KMS-11 (cell line): ENCODE results near the gene NUDT16L1.

Experiments used
- H2AFZ ChIP-seq: fragments of 200-600 bp; sonication (generic); 2 replicates; pipeline ENCODE4 v1.6.1; 2016; ENCODE audit warnings: antibody characterized with exemption, mixed run types, low read depth
- H3K27ac ChIP-seq: fragments of 200-600 bp; sonication (generic); 2 replicates; pipeline ENCODE4 v1.6.1; 2016; ENCODE audit warnings: mild to moderate bottlenecking, mixed run types
- H3K27me3 ChIP-seq: fragments of 200-600 bp; sonication (generic); 2 replicates; pipeline ENCODE4 v1.6.1; 2017; ENCODE audit warnings: mild to moderate bottlenecking, low read depth, mixed run types, moderate library complexity; ENCODE audit not compliant: insufficient read depth
- H3K36me3 ChIP-seq: fragments of 200-600 bp; sonication (generic); 2 replicates; pipeline ENCODE4 v1.6.1; 2017; ENCODE audit warnings: mild to moderate bottlenecking, mixed run types; ENCODE audit not compliant: insufficient read depth
- H3K4me1 ChIP-seq: fragments of 200-600 bp; sonication (generic); 2 replicates; pipeline ENCODE4 v1.6.1; 2016; ENCODE audit warnings: mild to moderate bottlenecking, low read depth, mixed run types; ENCODE audit not compliant: poor library complexity, severe bottlenecking
- H3K4me2 ChIP-seq: fragments of 200-600 bp; sonication (generic); 2 replicates; pipeline ENCODE4 v1.7.0; 2016; ENCODE audit warnings: mild to moderate bottlenecking, mixed run types
- H3K4me3 ChIP-seq: fragments of 200-600 bp; sonication (generic); IDR thresholded peaks from 2 replicates; pipeline ENCODE4 v1.6.1; 2017; ENCODE audit warnings: low read depth, low read length, mixed read lengths; ENCODE audit not compliant: insufficient read depth
- H3K79me2 ChIP-seq: fragments of 200-600 bp; sonication (generic); 2 replicates; pipeline ENCODE4 v1.6.1; 2016; ENCODE audit warnings: low read depth, mixed run types; ENCODE audit not compliant: insufficient read depth
- H3K9ac ChIP-seq: fragments of 200-600 bp; sonication (generic); 2 replicates; pipeline ENCODE4 v1.6.1; 2016; ENCODE audit warnings: mild to moderate bottlenecking, mixed run types
- H4K20me1 ChIP-seq: fragments of 200-600 bp; sonication (generic); 2 replicates; pipeline ENCODE4 v1.6.1; 2016; ENCODE audit warnings: mild to moderate bottlenecking, mixed run types; ENCODE audit not compliant: insufficient read depth
- TF ChIP-seq, protein P1 (sequence below): fragments of 200-600 bp; sonication (generic); conservative IDR thresholded peaks from 2 replicates; pipeline ENCODE4 v1.6.1; 2017; ENCODE audit warnings: low read depth, mild to moderate bottlenecking, antibody characterized with exemption, low read length, moderate library complexity, mixed read lengths

Gene NUDT16L1

DNA sequence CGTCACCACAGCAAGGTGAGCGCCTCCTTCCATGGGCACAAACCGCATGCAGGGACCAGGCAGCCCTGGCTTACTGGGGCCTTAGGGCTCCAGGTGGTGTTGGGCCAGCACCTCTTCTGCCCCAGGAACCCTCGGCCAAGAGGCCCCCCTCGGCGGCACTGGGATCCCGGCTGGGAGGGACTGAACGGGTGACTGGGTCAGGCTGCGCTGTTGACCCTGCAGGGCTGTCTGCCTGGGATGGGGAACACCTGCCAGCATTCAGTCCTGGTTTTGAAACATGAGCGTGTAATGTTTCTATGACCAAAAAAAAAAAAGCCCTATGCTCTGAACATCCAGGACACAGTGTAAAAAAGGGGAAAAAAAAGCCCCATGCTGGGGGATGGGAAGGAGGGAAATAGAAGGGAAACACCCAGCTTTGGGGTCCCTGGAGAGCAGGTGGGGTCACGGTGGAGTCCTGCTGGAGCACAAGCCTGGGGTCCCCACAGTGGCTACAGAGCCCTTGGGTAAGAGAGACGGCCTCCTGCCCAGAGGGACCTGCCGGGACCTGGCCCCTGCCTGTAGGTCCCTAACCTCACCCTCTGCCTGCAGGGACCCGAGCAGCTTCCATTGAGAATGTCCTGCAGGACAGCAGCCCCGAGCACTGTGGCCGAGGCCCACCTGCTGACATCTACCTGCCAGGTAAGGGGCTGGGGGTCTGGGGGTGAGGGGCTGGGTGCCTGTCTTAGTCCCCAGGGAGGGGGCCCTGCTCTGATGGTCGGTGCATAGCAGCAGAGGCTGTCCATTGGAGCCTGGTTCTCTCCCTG, 9.9 kb upstream of the NUDT16L1 start:
- H2AFZ ChIP-seq = no peak overlapping the region

GRCh38 chr16:4684058-4684715, 9.2 kb upstream of the NUDT16L1 start:
- Histone ChIP-seq H4K20me1 (no peaks in the 10 kb centered on the region), H3K27ac (no peak overlapping the region), H3K79me2 (no peaks in the 10 kb centered on the region), H3K4me2 (no peak overlapping the region), H3K4me1 (no peaks in the 10 kb centered on the region), H3K27me3 (no peaks in the 10 kb centered on the region), H3K4me3 (no peak overlapping the region), H2AFZ (no peak overlapping the region), H3K36me3 (no peaks in the 10 kb centered on the region), H3K9ac (no peak overlapping the region)
- TF ChIP-seq, protein P1, sequence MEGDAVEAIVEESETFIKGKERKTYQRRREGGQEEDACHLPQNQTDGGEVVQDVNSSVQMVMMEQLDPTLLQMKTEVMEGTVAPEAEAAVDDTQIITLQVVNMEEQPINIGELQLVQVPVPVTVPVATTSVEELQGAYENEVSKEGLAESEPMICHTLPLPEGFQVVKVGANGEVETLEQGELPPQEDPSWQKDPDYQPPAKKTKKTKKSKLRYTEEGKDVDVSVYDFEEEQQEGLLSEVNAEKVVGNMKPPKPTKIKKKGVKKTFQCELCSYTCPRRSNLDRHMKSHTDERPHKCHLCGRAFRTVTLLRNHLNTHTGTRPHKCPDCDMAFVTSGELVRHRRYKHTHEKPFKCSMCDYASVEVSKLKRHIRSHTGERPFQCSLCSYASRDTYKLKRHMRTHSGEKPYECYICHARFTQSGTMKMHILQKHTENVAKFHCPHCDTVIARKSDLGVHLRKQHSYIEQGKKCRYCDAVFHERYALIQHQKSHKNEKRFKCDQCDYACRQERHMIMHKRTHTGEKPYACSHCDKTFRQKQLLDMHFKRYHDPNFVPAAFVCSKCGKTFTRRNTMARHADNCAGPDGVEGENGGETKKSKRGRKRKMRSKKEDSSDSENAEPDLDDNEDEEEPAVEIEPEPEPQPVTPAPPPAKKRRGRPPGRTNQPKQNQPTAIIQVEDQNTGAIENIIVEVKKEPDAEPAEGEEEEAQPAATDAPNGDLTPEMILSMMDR = no peak

More for the DNA sequence above, 9.9 kb upstream of the NUDT16L1 start:
- Histone ChIP-seq H3K27ac (no peak overlapping the region), H3K4me2 (no peak overlapping the region), H3K9ac (no peak overlapping the region), H3K27me3 (no peaks in the 10 kb centered on the region), H3K4me1 (peaks cover 6% of the 10 kb centered on the region), H3K4me3 (no peak overlapping the region), H4K20me1 (no peaks in the 10 kb centered on the region), H3K79me2 (no peaks in the 10 kb centered on the region), H3K36me3 (no peaks in the 10 kb centered on the region)
- TF ChIP-seq, protein P1 = no peak

GRCh38 chr16:4684763-4685162, 8.6 kb upstream of the NUDT16L1 start:
- Histone ChIP-seq H3K27ac (no peak overlapping the region), H3K36me3 (no peaks in the 10 kb centered on the region), H4K20me1 (no peaks in the 10 kb centered on the region), H3K4me2 (no peak overlapping the region), H3K27me3 (no peaks in the 10 kb centered on the region), H3K4me1 (no peaks in the 10 kb centered on the region), H2AFZ (no peak overlapping the region), H3K9ac (no peak overlapping the region), H3K4me3 (no peak overlapping the region), H3K79me2 (no peaks in the 10 kb centered on the region)
- TF ChIP-seq, protein P1 = no peak

GRCh38 chr16:4685292-4685691, 8.1 kb upstream of the NUDT16L1 start:
- H2AFZ ChIP-seq = no peak overlapping the region
- no peaks in the 10 kb centered on the region for H3K36me3 ChIP-seq
- H3K4me3 ChIP-seq = no peak overlapping the region
- H3K4me2 ChIP-seq = no peak overlapping the region
- TF ChIP-seq, protein P1 = no peak
- H3K79me2 ChIP-seq = no peaks in the 10 kb centered on the region
- H3K9ac ChIP-seq = no peak overlapping the region
- H3K27me3 ChIP-seq = no peaks in the 10 kb centered on the region
- H3K27ac ChIP-seq = no peak overlapping the region
- no peaks in the 10 kb centered on the region for H3K4me1 ChIP-seq
- no peaks in the 10 kb centered on the region for H4K20me1 ChIP-seq
